ENCODE measurements around the gene COQ8B. TPM values are rescaled to one million over a fixed set of nuclear protein-coding genes. Genes with fewer than 3 reads are reported as not detected.
A peak's percentile ranks its signal among the peaks of the same experiment; 100 is the strongest.
"Not testable (repeated sequence)": the region's sequence is repeated elsewhere in the genome, so short reads cannot be mapped to it uniquely, and the experiment has no call there.

COQ8B gene
- 28.2 TPM for total RNA-seq

DNA sequence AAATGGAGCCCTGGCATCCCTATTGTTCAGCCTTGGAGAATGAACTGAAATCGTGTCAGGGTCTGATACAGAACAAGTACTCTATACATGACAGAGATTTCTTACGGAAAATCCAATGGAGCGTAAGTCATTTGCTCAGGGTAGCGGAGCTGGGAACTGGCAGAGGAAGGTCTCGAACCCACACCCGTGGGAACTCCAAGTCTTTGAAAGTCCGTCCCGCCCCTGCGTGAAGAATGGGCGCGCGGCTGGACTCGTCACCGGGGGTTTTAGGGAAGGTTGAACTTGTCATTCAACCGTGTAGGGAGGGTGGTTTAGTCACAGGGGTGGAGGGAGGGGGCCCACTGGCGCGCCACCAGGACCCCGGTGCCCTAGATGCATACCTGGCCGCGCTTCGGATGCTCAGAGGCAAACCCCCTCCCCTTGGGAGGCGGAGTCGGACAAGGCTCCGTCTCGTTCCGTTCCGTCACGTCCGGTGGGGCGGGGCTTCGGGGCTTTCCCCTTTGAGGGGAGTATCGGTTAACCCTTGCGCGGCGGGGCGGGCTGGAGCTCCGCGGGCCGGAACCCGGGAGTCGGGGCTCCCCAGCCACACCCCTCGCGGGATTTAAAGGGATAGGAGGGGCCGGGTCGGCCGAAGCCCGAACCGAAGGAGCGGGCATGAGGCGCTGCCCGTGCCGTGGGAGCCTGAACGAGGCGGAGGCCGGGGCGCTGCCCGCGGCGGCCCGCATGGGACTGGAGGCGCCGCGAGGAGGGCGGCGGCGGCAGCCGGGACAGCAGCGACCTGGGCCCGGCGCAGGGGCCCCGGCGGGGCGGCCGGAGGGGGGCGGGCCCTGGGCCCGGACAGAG lies at the start of gene COQ8B, which contains the start of gene ITPKC:
Gene COQ8B (minus strand): TSS at position 405 of the 843 bp plus-strand sequence. CDS start 2,254 bp downstream, outside the sequence.
Gene ITPKC (plus strand): TSS at position 631 of the 843 bp plus-strand sequence. CDS start 24 bp downstream, at position 655.
- peak; percentile 99 for DNase-seq

DNA sequence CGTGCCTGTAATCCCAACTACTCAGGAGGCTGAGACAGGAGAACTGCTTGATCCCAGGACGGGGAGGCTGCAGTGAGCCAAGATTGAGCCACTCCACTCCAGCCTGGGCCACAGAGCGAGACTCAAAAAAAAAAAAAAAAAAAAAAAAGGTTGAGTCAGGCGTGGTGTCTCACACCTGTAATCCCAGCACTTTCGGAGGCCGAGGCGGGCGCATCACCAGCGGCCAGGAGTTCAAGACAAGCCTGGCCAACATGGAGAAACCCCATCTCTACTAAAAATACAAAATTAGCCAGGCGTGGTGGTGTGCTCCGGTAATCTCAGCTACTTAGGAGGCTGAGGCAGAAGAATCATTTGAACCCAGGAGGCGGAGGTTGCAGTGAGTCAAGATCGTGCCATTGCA lies 49.7 kb upstream of the COQ8B start:
- not testable (repeated sequence) for DNase-seq

DNA sequence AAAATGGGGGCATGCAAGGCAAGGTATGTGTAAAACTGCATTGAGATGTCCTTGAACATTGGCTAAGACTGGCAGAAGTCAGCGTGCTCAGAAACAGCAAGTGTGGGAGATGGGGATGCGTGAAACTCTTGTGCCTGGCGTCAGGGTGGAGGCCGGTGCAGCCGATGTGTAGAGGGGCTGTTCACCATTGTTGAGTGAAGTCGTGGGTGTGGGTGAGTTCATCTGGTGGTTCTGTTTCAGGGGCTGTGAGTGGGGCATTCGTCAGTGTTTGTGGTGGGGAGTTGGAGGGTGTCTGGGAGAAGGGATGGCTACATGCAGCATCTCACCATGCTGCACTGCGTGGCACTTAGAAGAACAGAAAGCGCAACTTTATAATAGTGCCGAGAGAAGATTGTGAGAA lies 47.3 kb upstream of the COQ8B start:
- no peak for DNase-seq

DNA sequence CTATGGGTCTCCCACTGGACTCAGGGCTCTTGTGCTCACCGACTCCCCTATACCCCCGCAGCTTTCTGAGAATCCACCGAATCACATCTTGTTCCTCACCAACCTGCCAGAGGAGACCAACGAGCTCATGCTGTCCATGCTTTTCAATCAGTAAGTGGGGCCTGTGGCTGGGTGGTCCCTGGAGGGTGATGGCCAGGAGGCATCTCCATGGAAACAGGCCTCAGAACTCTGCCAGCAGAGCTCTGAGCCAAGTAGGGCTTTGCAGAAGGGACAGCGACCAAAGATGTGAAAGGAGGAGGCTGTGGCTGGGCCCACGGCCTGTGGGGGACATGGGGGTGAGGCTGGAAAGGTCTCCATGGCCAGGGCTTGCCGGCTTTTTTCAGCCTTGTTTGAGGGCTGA lies 46.8 kb upstream of the COQ8B start:
- no peak for DNase-seq

DNA sequence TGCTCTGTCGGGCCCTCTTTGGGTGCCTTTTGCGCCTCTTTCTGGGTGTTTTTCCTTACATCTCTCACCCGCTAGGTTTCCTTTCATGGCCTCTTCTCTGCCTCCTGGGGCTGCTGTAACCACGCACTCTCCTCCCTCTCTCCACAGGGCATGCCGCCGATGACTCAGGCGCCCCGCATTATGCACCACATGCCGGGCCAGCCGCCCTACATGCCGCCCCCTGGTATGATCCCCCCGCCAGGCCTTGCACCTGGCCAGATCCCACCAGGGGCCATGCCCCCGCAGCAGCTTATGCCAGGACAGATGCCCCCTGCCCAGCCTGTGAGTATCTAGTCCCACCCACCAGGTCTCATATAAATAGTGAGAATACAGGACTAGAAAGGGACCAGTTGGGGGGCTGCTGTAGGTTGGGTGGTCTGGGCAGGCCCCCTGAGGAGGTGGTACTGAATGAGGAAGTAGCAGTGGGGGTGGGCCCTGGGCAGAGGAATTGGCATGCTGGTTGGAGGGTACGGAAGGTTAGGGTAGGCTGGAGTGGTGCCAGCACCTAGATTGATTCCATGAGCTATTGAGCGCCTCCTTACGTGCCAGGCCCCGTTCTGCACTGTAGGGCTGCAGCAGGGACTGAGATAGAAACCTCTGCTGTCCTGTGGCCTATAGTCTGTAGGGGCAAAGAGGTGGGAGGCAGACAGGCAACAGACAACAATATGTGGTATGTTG lies 46.2 kb upstream of the COQ8B start:
- no peak for DNase-seq

DNA sequence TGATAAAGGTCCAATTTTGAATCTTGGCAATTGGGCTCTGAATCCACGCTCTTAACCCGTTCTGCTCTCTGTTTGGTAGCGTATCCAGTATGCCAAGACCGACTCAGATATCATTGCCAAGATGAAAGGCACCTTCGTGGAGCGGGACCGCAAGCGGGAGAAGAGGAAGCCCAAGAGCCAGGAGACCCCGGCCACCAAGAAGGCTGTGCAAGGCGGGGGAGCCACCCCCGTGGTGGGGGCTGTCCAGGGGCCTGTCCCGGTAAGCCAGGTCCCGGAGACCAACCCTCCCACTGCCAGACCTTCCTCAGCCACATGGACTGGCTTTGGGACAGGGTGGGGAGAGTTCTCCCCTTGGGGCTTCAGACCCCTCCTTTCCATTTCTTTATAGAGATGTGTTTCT lies 42.7 kb upstream of the COQ8B start:
- DNase-seq: no peak

DNA sequence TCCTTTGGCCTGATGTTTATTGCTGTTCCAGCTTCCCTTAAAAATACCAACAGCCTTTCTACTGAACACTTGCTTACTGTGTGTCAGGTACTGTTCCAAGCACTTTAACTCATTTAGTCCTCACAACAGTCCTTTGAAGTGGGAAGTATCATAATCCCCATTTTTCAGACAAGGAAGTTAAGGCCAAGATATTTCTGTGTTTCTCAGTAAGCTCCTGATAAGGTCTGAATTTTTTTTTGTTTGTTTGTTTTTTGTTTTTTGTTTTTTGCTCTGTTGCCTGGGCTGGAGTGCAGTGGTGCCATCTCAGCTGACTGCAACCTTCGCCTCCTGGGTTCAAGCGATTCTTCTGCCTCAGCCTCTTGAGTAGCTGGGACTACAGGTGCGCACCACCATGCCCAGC lies 41.8 kb upstream of the COQ8B start:
- DNase-seq: no peak

DNA sequence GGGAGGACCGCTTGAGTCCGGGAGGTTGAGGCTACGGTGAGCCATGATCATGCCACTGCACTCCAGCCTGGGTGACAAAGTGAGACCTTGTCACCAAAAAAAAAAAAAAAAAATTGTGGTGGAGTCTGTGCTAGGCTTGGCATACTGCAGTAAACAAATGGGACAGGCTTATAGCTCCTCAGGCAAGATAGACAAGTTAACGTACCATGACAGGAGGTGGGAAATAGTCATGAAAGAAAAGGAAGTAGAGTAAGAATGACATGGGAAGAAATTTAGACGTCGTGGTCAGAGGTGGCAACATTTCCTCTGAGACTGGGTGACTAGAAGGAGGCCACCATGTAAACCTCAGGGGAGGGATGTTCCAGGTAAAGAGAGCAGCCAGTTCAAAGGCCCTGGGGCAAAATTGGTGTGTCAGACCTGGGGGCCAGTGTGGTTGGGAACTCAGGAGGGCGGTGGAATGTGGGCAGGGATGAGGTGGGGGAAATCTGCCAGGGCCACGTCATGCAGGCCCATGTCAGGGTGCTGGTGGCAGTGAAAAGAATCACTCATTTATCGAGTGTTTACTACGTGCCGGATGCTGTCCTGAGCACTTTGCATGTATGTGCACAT lies 39.9 kb upstream of the COQ8B start:
- DNase-seq: no peak

DNA sequence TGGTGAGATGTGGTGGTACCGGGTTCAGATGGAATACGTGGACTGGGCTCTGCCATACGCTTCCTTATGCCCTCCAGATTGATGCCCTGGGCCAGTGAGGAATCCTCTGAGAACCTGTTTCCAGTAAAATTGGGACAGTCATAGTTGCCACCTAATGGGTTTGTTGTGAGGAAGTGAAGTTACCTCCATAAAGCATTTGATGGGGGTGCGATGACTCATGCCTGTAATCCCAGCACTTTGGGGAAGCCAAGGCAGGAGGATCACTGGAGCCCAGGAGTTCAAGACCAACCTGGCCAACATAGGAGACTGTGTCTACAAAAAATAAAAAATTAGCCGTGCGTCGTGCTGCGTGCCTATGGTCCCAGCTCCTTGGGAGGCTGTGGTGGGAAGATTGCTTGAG lies 39.1 kb upstream of the COQ8B start:
- DNase-seq: no peak

DNA sequence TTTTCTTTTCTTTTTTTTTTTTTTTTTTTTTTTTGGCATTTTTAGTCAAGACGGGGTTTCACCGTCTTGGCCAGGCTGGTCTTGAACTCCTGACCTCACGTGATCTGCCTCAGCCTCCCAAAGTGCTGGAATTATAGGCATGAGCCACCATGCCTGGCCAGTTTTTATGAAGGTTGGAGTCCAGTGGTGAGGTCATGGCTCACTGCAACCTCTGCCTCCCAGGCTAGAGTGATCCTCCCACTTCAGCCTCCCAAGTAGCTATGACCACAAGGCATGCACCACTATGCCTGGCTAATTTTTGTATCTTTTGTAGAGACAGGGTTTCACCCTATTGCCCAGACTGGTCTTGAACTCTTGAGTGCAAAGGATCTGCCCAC lies 38.5 kb upstream of the COQ8B start:
- DNase-seq: no peak

DNA sequence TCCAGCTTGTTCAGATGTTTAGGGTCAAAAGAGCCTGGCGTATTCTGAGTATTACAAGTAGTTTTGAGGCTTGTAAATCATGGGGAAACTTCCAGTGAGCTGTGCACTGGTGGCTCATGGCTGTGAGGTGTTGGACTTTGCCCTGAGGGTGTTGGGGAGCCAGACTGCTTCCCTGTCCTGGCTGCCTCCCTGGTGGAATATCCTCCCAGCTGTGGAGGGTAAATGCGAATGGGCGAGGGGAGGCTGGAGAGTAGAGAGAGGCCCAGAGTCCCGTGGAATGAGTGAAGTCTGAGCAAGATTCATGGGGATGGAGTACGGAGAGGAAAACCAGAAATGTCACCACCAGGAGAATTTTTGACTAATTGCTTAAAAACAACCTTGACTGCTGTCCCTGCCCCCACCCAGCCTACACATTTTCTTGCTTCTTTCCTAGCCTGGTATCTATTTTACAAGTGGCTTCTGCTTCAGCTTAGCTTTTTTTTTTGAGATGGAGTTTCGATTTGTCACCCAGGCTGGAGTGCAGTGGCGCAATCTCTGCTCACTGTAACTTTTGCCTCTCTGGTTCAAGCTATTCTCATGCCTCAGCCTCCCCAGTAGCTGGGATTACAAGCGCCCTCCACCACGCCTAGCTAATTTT lies 38.0 kb upstream of the COQ8B start:
- DNase-seq: no peak

DNA sequence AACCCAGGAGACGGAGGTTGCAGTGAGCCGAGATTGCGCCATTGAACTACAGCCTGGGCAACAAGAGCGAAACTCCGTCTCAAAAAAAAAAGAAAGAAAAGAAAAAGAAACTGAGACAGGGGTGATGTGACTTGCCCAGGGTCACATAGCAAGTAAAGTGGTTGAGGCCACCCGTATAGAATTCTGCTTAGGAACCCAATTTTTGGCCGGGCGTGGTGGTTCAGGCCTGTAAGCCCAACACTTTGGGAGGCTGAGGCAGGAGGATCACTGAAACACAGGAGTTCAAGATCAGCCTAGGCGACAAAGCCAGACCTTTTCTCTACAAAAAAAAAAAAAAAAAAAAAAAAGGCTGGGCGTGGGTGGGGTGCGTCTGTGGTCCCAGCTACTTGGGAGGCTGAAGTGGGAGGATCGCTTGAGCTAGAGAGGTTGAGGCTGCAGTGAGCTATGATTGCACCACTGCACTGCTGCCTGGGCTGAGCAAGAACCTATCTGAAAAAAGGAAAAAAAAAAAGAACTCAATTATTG lies 35.6 kb upstream of the COQ8B start:
- DNase-seq: no peak

DNA sequence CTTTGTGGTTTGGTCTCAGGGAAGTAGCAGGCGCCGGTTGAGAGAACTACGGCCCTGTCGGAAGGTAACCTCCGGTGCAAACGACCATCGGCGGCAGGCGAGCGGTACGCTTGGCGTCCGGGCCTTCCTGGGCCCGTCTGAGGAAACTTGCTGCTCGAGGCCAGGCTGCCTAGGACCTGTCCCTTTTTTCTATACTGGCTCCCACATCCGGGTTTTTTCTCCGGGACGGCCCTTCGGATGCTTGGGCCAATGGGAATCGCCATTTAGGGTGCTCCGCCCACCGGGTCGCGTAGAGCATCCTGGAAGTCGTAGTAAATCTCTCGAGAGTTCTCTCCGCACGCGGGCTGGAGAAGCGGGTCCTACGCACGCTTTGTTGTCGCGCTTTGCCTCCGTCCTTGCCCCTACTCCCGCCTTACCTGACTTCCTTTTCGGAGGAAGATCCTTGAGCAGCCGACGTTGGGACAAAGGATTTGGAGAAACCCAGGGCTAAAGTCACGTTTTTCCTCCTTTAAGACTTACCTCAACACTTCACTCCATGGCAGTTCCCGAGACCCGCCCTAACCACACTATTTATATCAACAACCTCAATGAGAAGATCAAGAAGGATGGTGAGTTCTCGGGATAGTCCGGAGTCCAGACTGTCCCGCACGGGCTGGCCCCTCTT lies 34.3 kb upstream of the COQ8B start, which contains the start of gene SNRPA:
Gene SNRPA (plus strand): TSS at position 330 of the 664 bp plus-strand sequence. CDS start 206 bp downstream, at position 536.
- peak; percentile 98 for DNase-seq

DNA sequence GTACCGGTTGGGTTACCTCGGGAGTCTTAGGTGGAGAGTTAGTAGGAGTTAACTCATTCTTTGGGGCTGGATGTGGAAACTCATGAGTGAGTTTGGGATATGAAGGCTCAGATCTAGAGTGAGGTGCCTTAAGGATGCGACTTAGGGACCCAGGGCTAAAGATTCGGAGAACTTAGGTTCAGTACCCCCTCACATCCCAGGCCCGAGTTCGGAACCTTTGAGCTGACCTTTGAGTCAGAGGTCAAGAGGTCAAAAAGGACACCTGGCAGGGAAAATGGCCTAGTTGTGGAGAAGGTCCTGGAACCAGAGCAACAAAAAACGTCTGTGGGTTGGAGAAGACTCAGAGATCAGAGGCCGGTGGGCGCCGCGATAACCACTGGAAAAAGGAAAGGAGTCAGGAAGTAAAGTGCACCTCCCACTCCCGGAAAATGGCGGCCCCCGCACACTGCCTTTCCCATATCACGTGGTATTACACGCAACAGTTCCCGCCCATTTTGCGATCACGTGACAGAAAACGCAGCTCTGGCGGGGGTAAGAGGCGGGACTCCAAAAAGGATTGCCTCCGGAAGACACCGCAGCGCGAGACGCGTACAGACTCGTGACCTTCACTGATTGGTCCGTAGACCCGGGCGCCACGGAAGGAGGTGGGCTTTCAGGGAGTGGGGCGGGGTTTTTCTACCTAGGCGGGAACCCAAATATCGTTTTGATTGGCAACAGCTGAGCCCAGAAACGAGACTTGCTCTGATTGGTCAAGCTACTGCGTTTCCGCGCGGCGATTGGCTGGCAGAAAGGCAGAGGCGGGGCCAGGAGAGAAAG lies 33.6 kb upstream of the COQ8B start, which contains the start of gene ACTMAP:
Gene ACTMAP (minus strand): TSS at position 420 of the 816 bp plus-strand sequence. CDS start 674 bp downstream, outside the sequence.
- DNase-seq: peak; percentile 100

DNA sequence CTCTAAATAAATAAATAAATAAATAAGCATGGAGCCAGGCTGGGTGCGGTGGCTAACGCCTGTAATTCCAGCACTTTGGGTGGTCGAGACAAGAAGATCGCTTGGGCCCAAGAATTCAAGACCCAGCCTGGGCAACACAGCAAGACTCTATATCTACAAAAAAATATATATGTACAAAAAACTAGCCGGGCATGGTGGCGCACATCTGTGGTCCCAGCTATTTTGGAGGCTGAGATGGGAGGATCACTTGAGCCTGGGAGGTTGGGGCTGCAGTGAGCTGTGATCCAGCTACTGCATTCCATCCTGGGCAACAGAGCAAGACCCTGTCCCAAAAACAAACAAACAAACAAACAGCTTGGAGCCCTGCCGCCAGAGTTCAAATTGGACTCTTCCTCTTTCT lies 30.9 kb upstream of the COQ8B start:
- DNase-seq: no peak

DNA sequence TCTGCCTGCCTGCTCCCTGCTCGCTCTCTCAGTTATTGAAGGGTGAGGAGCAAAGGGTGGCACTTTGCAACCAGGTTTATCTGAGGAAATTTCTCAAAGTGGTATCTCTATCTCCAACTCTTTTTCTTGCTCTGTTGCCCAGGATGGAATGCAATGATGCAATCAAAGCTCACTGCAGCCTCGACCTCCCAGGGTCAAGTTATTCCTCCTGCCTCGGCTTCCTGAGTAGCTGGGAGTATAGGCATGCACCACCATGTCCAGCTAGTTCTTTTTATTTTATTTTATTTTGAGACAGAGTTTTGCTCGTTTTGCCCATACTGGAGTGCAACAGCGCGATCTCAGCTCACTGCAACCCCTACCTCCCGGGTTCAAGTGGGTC lies 28.7 kb upstream of the COQ8B start:
- no peak for DNase-seq

DNA sequence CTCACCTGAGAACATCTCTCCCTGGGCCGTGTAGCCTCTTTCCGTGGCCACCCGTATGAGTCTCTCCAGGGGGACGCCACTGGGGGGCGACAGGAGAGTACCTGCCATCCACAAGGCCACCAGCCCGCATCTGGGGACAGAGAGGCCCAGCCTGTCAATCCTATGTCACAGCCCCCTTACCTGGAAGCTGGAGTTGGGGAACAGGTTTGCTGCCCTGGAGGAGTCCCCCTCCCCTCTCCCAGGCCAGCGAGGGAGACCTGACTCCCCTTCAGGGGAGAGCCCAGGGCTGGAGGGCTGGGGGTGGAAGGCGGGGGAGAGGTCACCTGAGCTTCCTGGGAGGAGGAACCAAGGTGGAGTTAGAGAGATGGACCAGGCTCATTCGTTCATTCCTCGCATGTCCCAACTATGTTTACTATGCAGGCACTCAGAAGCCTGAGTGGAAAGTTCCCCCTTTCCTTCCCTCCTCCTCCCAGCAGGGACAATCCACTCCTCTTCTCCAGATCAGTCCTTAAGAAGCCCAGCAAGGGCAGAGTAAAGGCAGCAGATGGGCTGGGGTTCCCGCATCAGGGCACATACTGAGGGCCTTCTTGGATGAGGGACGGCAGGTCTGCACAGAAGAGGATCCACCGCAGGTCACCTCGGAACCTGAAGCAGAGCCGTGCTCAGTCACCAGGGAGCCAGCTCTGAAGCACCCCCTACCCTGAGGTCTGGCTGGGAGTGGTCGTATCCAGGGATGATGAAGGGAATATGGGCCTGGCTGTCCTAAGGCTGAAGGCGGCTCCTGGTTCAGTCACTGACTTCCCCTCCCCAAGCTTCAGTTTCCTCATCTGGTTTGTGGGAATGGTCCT lies 28.1 kb upstream of the COQ8B start:
- no peak for DNase-seq

DNA sequence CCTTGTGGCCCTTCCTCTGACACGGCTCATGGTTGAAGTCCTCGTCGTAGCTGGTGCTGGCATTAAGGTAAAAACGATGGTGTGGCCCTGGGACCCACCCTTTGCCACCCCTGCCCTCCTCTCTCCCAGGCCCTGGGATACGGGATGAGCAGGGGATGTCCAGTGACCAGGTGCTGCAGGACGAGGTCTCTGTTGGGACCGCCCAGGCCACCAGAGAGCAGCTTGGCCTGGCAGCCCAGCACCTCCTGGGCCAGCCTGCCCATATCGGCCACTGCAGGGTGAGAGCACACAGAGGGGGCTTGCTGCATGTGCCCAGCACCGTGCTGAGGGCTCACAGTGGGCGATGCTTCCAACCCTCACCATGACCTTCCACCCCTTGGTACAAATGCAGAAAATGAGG lies 27.2 kb upstream of the COQ8B start:
- no peak for DNase-seq

DNA sequence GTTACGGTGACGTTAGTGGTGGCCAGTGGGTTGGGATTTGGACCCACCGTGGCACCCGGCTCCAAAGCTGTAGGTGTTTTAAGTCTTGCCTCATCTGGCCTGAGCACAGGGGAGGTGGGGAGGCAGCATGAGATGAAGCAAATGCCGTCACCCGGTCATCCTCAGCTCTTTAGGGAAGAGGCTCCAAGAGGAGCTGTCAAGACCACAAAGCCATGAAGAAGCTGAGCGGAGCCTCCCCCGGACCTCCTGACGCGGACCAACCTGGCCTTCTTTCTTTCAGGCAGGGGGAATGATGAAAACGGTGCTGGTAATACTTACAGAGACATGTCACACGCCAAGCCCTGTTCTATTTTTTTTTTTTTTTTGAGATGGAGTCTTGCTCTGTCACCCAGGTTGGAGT lies 26.2 kb upstream of the COQ8B start:
- DNase-seq: no peak

DNA sequence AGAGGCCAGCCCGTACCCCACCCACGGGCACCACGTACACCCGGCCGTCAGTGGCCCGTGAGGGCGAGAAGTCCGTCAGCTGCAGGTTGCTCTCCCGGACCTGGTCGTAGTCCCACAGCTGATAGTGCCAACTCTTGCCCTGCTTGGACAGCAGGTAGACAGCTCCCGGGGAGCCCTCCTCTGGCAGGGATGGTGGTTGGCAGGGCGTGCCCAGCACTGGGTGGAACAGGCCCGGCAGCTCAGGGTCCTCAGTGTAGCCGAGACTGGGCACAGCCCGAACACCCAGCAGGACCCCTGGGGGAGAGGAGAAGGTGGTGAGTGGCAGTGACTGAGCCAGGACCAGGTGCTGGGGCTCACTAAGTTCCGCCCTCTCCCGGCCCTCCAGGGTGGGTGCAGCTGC lies 25.8 kb upstream of the COQ8B start:
- no peak for DNase-seq
